K562 (cell line): ENCODE measurements around the gene SCFD2. TPM values are rescaled to one million over a fixed set of nuclear protein-coding genes. Genes with fewer than 3 reads are reported as not detected.

Experiments
- CBFB ChIP-seq: sonication (generic); formaldehyde crosslinking; IDR thresholded peaks from 2 replicates; pipeline ENCODE4 v1.4.0; 2020; ENCODE audit warnings: mild to moderate bottlenecking, missing genetic modification reagents
- ESRRA ChIP-seq: fragments of 450-650 bp; IDR thresholded peaks from 2 replicates; pipeline ENCODE4 v1.6.1; 2014; ENCODE audit warnings: low read depth, mild to moderate bottlenecking, moderate library complexity, borderline replicate concordance
- HLTF ChIP-seq: fragments of 450-650 bp; IDR thresholded peaks from 2 replicates; pipeline ENCODE4 v1.6.1; 2016
- MIER1 ChIP-seq: fragments of 450-650 bp; IDR thresholded peaks from 2 replicates; pipeline ENCODE4 v1.6.1; 2016; ENCODE audit warnings: antibody characterized with exemption, mild to moderate bottlenecking, low read depth
- POLR2H ChIP-seq: IDR thresholded peaks from 2 replicates; pipeline ENCODE4 v1.6.1; 2016; ENCODE audit warnings: missing genetic modification characterization, low read depth, mild to moderate bottlenecking, control low read depth, missing compliant biosample characterization, moderate library complexity
- RB1 ChIP-seq: fragments of 450-650 bp; IDR thresholded peaks from 2 replicates; pipeline ENCODE4 v1.6.1; 2017; ENCODE audit warnings: low read depth, mild to moderate bottlenecking
- RFX1 ChIP-seq: fragments of 450-650 bp; IDR thresholded peaks from 2 replicates; pipeline ENCODE4 v1.6.1; 2016; ENCODE audit warnings: mild to moderate bottlenecking, moderate library complexity
- SIN3A ChIP-seq, 2 experiments: fragments of 150-350 bp in 1 of 2; IDR thresholded peaks; 2 replicates each; pipeline ENCODE4 v1.6.1; 2011 to 2016; ENCODE audit warnings: borderline replicate concordance in 2 of 2, low read depth in 2 of 2, low read length in 2 of 2, mild to moderate bottlenecking in 2 of 2, moderate library complexity in 2 of 2; ENCODE audit not compliant: control insufficient read depth in 1 of 2
- SIN3B ChIP-seq: fragments of 450-650 bp; IDR thresholded peaks from 2 replicates; pipeline ENCODE4 v1.6.1; 2017; ENCODE audit warnings: low read depth, mild to moderate bottlenecking, moderate library complexity
- SMAD2 ChIP-seq: fragments of 150-350 bp; IDR thresholded peaks from 2 replicates; pipeline ENCODE4 v1.6.1; 2014; ENCODE audit warnings: low read depth, mild to moderate bottlenecking, low read length
- TGIF2 ChIP-seq: sonication (generic); formaldehyde crosslinking; IDR thresholded peaks from 2 replicates; pipeline ENCODE4 v1.8.1; 2022; ENCODE audit warnings: mild to moderate bottlenecking, missing genetic modification reagents, moderate library complexity
- ZNF12 ChIP-seq: sonication (generic); formaldehyde crosslinking; IDR thresholded peaks from 2 replicates; pipeline ENCODE4 v1.4.0; 2020; ENCODE audit warnings: mild to moderate bottlenecking, missing genetic modification reagents
- ZNF224 ChIP-seq: sonication (generic); formaldehyde crosslinking; IDR thresholded peaks from 2 replicates; pipeline ENCODE4 v1.8.0; 2022; ENCODE audit warnings: mild to moderate bottlenecking, missing genetic modification reagents
- polyA plus RNA-seq, 8 experiments: library from polyadenylated mRNA; depleted of rRNA in 4 of 8; stranded (reverse) in 5 of 8; unstranded in 3 of 8; fragments of >200 nt; fragmentation: Nextera tagmentation in 2 of 8; fragmentation: Illumina TruSeq in 1 of 8; extraction: Ambion mirVana in 2 of 8; extraction: Trizol in 1 of 8; gene quantifications; 2 replicates each; pipeline versions ENCODE4 v1.2.1 to v1.2.3, GENCODE V29; 2011 to 2014; ENCODE audit warnings: inconsistent platforms in 1 of 8, missing spikeins in 1 of 8
- total RNA-seq, 7 experiments: library from RNA; depleted of rRNA in 6 of 7; stranded (reverse); fragments of >200 nt in 6 of 7; fragmentation: Illumina TruSeq in 2 of 7; extraction: Trizol in 2 of 7; gene quantifications; 2 replicates each; pipeline versions ENCODE4 v1.2.1 to v1.2.3, GENCODE V29; 2011 to 2021; ENCODE audit warnings: low replicate concordance in 1 of 7
- TF ChIP-seq, protein P1 (sequence below): fragments of 450-650 bp; IDR thresholded peaks from 2 replicates; pipeline ENCODE4 v1.6.1; 2016; ENCODE audit warnings: low read depth
- TF ChIP-seq, protein P2 (sequence below): sonication (generic); IDR thresholded peaks from 2 replicates; pipeline ENCODE4 v1.6.1; 2016
- TF ChIP-seq, protein P3 (sequence below): fragments of 250-450 bp; sonication (Bioruptor Pico); IDR thresholded peaks from 2 replicates; pipeline ENCODE4 v1.4.0; 2020; ENCODE audit warnings: borderline replicate concordance

Gene SCFD2
- total and polyA plus RNA-seq, 9 of the 15 experiments (the other 6 are each of a cell fraction or from before 2014, with no cell fraction given): 5.7 to 30.3 (median 22.8) TPM

DNA sequence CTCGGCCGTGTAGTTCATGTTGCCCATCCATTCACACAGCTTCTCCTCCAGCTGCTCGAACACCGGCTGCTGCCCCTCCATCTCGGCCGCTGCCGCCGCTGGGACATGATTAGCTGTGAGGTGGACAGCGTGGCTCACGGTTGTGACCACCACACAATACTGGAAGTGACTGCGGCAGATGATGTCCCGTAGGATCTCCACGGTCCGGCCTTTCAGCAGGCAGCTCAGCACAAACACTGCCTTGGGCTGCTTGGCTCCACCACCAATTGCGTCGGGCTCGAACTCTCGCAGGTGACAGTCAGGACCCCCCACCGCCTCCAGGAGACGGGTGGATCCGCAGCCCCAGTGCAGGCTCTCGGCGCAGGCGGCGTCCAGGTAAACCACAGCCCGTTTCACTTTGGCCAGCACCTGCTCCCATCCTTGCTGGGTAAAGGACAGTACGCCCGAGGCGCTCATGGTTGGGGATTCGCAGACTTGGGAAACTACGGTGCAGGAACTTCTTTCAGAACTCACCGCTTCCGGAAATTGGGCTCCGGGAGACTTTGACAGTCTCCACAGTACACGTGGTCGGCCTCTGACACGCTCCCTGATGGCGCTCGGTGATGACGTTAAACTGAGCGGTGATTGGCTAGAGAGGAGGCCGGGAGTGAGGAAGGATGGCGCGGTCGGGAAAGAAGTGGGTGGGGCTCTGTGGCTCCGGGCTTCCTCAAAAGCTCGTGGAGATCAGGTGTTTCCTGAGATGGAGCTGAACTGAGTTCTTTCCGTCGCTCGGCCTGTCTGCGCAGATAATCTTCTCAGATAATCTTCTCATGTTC lies at the start of gene SCFD2 (continued):
- TF ChIP-seq, protein P1, sequence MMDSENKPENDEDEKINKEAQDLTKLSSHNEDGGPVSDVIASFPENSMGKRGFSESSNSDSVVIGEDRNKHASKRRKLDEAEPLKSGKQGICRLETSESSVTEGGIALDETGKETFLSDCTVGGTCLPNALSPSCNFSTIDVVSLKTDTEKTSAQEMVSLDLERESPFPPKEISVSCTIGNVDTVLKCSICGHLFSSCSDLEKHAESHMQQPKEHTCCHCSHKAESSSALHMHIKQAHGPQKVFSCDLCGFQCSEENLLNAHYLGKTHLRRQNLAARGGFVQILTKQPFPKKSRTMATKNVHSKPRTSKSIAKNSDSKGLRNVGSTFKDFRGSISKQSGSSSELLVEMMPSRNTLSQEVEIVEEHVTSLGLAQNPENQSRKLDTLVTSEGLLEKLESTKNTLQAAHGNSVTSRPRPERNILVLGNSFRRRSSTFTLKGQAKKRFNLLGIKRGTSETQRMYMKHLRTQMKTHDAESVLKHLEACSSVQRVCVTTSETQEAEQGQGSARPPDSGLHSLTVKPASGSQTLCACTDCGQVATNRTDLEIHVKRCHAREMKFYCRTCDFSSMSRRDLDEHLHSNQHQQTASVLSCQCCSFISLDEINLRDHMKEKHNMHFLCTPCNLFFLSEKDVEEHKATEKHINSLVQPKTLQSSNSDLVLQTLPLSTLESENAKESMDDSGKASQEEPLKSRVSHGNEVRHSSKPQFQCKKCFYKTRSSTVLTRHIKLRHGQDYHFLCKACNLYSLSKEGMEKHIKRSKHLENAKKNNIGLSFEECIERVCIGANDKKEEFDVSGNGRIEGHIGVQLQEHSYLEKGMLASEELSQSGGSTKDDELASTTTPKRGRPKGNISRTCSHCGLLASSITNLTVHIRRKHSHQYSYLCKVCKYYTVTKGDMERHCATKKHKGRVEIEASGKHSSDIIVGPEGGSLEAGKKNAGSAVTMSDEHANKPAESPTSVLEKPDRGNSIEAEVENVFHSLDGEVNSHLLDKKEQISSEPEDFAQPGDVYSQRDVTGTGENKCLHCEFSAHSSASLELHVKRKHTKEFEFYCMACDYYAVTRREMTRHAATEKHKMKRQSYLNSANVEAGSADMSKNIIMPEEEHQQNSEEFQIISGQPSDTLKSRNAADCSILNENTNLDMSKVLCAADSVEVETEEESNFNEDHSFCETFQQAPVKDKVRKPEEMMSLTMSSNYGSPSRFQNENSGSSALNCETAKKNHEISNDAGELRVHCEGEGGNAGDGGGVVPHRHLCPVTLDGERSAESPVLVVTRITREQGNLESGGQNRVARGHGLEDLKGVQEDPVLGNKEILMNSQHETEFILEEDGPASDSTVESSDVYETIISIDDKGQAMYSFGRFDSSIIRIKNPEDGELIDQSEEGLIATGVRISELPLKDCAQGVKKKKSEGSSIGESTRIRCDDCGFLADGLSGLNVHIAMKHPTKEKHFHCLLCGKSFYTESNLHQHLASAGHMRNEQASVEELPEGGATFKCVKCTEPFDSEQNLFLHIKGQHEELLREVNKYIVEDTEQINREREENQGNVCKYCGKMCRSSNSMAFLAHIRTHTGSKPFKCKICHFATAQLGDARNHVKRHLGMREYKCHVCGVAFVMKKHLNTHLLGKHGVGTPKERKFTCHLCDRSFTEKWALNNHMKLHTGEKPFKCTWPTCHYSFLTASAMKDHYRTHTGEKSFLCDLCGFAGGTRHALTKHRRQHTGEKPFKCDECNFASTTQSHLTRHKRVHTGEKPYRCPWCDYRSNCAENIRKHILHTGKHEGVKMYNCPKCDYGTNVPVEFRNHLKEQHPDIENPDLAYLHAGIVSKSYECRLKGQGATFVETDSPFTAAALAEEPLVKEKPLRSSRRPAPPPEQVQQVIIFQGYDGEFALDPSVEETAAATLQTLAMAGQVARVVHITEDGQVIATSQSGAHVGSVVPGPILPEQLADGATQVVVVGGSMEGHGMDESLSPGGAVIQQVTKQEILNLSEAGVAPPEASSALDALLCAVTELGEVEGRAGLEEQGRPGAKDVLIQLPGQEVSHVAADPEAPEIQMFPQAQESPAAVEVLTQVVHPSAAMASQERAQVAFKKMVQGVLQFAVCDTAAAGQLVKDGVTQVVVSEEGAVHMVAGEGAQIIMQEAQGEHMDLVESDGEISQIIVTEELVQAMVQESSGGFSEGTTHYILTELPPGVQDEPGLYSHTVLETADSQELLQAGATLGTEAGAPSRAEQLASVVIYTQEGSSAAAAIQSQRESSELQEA: peak; percentile 70
- TF ChIP-seq MIER1 (no peak), ZNF224 (CRISPR knock-in tag) (no peak), ZNF12 (CRISPR knock-in tag) (no peak), CBFB (CRISPR knock-in tag) (0 out of 2 replicates have a peak, but pooled peaks have one; percentile 82), POLR2H (tag) (peak; percentile 73; the same call in 1 of the 2 replicates), RB1 (peak; percentile 13; the same call in 1 of the 2 replicates), SMAD2 (no peak), SIN3A (IDR thresholded peaks at IDR 0.05; ENCODE audit: borderline replicate concordance in 2 of 2, control insufficient read depth in 1 of 2, low read depth in 2 of 2, low read length in 2 of 2) (peak; percentile 100), ESRRA (peak; percentile 24; the same call in 1 of the 2 replicates), TGIF2 (CRISPR knock-in tag) (peak; percentile 99), HLTF (no peak), SIN3B (peak; percentile 79), RFX1 (no peak)
- TF ChIP-seq, protein P2, sequence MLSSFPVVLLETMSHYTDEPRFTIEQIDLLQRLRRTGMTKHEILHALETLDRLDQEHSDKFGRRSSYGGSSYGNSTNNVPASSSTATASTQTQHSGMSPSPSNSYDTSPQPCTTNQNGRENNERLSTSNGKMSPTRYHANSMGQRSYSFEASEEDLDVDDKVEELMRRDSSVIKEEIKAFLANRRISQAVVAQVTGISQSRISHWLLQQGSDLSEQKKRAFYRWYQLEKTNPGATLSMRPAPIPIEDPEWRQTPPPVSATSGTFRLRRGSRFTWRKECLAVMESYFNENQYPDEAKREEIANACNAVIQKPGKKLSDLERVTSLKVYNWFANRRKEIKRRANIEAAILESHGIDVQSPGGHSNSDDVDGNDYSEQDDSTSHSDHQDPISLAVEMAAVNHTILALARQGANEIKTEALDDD: no peak
- TF ChIP-seq, protein P3, sequence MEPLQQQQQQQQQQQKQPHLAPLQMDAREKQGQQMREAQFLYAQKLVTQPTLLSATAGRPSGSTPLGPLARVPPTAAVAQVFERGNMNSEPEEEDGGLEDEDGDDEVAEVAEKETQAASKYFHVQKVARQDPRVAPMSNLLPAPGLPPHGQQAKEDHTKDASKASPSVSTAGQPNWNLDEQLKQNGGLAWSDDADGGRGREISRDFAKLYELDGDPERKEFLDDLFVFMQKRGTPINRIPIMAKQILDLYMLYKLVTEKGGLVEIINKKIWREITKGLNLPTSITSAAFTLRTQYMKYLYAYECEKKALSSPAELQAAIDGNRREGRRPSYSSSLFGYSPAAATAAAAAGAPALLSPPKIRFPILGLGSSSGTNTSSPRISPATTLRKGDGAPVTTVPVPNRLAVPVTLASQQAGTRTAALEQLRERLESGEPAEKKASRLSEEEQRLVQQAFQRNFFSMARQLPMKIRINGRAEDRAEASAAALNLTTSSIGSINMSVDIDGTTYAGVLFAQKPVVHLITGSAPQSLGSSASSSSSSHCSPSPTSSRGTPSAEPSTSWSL (CRISPR knock-in tag): no peak
